ENCODE measurements around the gene VIPAS39. TPM values are rescaled to one million over a fixed set of nuclear protein-coding genes. Genes with fewer than 3 reads are reported as not detected.

VIPAS39 gene
- 13.4 and 19.5 TPM in 2 replicates for polyA plus RNA-seq

GRCh38 chr14:77457522-77458248, at the start of gene VIPAS39, which contains the start of gene AHSA1:
Gene VIPAS39 (minus strand): TSS chr14:77457601. CDS start chr14:77454102, 3,499 bp downstream.
Gene AHSA1 (plus strand): TSS chr14:77458093. CDS start chr14:77458190, 97 bp downstream.

GRCh38 chr14:77498120-77498979, 40.9 kb upstream of the VIPAS39 start, which contains the start of gene ISM2:
Gene ISM2 (minus strand): TSS chr14:77498816. CDS start chr14:77498793, 23 bp downstream.

GRCh38 chr14:77423423-77423822, 34.0 kb downstream of the VIPAS39 start, which contains the start of gene NOXRED1:
Gene NOXRED1 (minus strand): TSS chr14:77423523. CDS start chr14:77422889, 634 bp downstream.

DNA sequence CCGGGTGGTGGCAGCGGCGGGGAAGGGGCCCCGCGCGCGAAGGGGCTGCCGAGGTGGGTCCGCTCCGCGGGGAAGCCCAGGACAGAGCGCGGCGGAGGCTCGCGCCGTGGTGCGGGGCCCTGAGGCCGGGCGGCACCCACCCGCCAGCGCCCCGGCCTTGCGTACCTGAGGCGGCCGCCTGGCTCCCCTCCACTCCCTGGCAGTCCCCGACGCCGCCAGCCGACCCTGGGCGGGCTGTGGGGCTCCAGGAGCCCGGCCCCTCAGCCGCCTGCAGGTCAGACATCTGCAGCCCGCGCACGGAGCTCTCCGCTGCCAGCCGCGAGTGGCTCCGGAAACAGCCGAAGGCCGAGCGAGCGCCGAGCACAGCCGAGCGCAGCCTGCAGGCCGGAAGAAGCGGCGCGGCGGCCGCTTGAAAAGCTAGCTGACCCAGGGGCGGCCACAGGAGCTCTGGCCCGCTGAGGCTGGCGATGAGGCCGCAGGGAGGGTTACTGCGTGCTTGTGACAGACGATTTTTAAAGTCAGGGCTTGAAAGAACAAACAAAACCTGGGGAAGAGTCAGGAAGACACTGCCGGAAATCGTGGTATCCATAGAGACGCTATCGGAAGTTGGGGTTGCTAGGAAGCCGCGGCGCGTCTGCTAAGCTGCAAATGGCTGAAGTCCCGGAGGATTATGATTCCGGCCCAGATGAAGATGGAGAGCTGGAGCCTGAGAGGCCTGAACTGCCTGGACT, 80.5 kb downstream of the VIPAS39 start, which contains the start of the genes SAMD15 and TMED8:
Gene SAMD15 (plus strand): TSS at position 609 of the 731 bp plus-strand sequence. CDS start 40 bp downstream, at position 649.
Gene TMED8 (minus strand): TSS at position 324 of the 731 bp plus-strand sequence. CDS start 41 bp downstream, at position 283.

Other genes with a start within 250 kb of the VIPAS39 start
- gene NGB, start 186.4 kb downstream of the VIPAS39 start, polyA plus RNA-seq = 0.59 TPM in 1 of 2 replicates, not detected in the other
- 0.62 and 1.1 TPM in 2 replicates for gene POMT2, start 136.7 kb downstream of the VIPAS39 start, polyA plus RNA-seq
- gene GSTZ1, start 136.6 kb downstream of the VIPAS39 start, polyA plus RNA-seq = 3.2 and 6.5 TPM in 2 replicates
- 50.6 and 64.2 TPM in 2 replicates for gene TMED8, start 80.5 kb downstream of the VIPAS39 start, polyA plus RNA-seq
- 37.4 and 37.8 TPM in 2 replicates for gene SAMD15, start 80.2 kb downstream of the VIPAS39 start, polyA plus RNA-seq
- gene NOXRED1, start 34.1 kb downstream of the VIPAS39 start, polyA plus RNA-seq = 0.60 TPM in 1 of 2 replicates, not detected in the other
- 247 and 323 TPM in 2 replicates for gene AHSA1, start 492 bp upstream of the VIPAS39 start, polyA plus RNA-seq
- gene ISM2, start 41.2 kb upstream of the VIPAS39 start, polyA plus RNA-seq = not detected in 2 replicates
- 30.0 and 41.5 TPM in 2 replicates for gene SPTLC2, start 159.0 kb upstream of the VIPAS39 start, polyA plus RNA-seq

Data from Purkinje cell (primary cell).